NCI-H2196 treated with DMSO at 0.1 percent for 48 hours (cell line): ENCODE measurements around the gene CBX3.
A peak's percentile ranks its signal among the peaks of the same experiment; 100 is the strongest.
"Not testable (repeated sequence)": the region's sequence is repeated elsewhere in the genome, so short reads cannot be mapped to it uniquely, and the experiment has no call there.

Source experiments
- DNase-seq: peaks from one replicate; lab custom pipeline; 2025; ENCODE audit not compliant: unreplicated experiment; lab: John Stamatoyannopoulos, UW

The CBX3 gene

GRCh38 chr7:26200444-26201246, 900 bp upstream of the CBX3 start, which contains the start of gene HNRNPA2B1:
Gene HNRNPA2B1, minus strand, starts transcription at chr7:26200746. Its CDS starts 169 bp downstream, at chr7:26200577.
- peak; percentile 97 for DNase-seq

GRCh38 chr7:26202019-26202990, 760 bp downstream of the CBX3 start:
- no peak for DNase-seq

DNA sequence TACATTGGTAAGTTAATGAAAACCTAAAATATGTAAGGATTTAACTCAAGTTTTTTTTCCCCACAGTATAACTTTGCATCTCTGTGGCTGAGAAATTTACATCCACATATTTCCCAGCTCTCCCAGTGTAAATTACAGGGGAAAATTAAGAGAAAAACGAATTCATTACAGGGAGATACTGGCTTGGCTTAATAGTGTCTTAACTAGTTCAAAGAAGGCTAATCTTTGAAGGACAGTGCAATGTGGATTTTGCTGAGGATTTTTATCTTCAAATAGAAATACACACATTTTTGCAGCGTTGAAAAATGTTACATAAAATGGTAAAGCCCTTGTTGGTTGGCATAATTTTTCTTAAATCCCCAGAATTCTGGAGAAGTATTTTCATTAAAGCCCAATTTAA, 1.5 kb downstream of the CBX3 start:
- no peak for DNase-seq

DNA sequence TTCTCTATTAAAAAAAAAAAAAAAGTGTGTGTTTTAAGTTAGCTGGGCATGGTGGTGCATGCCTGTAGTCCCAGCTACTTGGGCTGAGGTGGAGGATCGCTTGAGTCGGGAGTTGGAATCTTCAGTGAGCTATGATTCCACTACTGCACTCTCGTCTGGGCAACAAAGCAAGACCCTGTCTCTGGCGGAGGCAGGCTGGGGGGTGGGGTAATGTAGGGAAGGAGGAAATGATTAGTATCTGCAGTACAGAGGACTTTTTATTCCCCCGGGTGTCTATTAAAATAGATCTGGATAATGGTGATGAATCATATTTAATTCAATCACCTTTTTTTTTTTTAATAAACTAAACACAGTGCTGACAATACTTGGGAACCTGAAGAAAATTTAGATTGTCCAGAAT, 6.5 kb downstream of the CBX3 start:
- DNase-seq, result no peak

- DNase-seq, result no peak
Measured at GRCh38 chr7:26212921-26213718, 11.6 kb downstream of the CBX3 start.

DNA sequence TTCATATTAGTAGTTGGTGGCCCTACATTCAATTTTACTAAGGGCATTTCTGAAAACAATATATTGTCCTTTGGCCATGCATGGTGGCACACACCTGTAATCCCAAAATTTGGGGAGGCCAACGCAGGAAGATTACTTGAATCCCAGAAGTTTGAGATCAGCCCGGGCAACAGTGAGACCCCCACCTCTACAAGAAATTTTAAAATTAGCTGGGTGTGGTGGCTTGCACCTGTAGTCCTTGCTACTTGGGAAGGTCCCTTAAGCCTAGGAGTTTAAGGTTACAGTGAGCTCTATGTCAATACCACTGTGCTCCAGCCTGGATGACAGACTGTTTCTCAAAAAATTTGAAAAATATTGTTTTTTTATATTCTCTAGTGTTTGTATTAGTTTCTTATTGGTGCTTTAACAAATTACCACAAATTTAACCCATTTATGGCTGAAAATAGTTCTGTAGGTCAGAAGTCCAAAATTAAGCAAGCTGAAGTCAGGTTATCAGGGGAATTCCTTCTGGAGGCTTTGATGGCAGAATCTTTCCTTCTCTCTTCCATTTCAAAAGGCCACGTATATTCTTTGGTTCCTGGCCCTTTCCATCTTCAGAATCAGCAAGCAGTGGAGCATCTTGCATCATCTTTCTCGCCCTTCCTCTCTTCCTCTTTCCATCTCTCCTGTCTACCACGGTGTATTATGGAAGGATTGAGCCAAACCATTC, 12.4 kb downstream of the CBX3 start:
- no peak for DNase-seq

GRCh38 chr7:26216049-26216448, 14.5 kb downstream of the CBX3 start:
- no peak for DNase-seq

DNA sequence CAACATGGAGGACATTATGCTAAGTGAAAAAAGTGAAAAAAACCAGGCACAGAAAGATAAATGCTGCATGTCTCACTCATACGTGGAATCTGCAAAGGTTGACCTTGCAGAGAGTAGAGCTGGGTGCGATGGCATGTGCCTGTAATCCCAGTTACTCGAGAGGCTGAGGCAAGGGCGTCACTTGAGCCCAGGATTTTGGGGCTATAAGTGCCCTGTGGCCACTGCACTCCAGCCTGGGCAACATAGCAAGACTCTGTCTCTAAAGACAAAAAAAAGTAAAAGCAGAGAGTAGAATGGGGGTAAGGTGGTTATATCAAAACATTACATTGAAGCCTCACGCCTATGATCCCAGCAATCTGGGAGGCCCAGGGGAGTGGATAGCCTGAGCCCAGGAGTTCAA, 22.8 kb downstream of the CBX3 start:
- DNase-seq, result no peak

- no peak for DNase-seq
Measured at GRCh38 chr7:26227987-26228386, 26.4 kb downstream of the CBX3 start.

- no peak for DNase-seq
Measured at GRCh38 chr7:26233902-26234511, 32.5 kb downstream of the CBX3 start.

GRCh38 chr7:26237035-26237807, 35.7 kb downstream of the CBX3 start:
- no peak for DNase-seq

GRCh38 chr7:26238032-26238431, 36.5 kb downstream of the CBX3 start:
- DNase-seq, result no peak

- DNase-seq, result no peak
Measured at GRCh38 chr7:26245150-26245549, 43.6 kb downstream of the CBX3 start.

- no peak for DNase-seq
Measured at GRCh38 chr7:26250239-26250638, 48.7 kb downstream of the CBX3 start.

GRCh38 chr7:26261866-26262265, 60.3 kb downstream of the CBX3 start:
- not testable (repeated sequence) for DNase-seq
